GM21786 (cell line): ENCODE measurements around the gene TOB1.

Experiments used
- ATAC-seq: cut with Tn5 transposase; IDR thresholded peaks from one replicate; pipeline ENCODE4 v1.9.1; 2021; ENCODE audit not compliant: unreplicated experiment

The TOB1 gene, protein sequence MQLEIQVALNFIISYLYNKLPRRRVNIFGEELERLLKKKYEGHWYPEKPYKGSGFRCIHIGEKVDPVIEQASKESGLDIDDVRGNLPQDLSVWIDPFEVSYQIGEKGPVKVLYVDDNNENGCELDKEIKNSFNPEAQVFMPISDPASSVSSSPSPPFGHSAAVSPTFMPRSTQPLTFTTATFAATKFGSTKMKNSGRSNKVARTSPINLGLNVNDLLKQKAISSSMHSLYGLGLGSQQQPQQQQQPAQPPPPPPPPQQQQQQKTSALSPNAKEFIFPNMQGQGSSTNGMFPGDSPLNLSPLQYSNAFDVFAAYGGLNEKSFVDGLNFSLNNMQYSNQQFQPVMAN

DNA sequence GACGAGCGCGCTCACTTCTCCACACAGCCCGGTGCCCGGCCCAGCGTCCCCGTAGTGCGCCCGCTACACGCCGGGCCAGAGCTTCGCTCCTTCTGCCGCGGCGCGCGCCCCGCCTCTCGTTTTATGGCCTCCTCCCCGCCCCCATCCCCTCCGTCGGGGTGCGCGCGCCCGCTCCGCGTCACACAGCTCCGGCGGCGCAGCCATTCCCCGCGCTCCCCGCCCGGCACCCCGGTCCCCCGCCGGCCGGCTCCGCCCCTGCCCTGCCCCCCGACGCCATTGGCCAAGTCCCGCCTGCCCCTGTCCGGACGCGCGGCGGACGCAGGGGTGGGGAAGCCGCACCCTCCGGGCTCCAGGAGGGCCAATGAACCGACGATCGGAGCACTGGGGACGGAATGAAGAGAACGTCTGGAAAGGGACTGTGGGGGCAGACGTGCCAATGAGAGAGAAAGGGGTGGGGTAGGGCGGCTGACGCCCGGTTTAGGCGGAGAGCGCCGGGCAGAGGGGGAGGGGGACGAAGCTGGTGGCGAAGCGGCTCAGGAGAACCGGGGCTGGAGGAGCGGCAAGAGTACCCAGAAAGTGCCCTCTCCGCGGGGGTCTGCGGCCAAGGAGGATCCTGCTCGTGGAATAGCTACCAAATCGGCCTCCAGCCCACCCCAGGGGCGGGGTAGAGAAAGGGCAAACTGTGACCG is at the start of gene TOB1:
Gene TOB1 (minus strand): TSS at position 94 of the 689 bp plus-strand sequence. CDS start 2,337 bp downstream, outside the sequence.
- peak; percentile 62 for ATAC-seq

DNA sequence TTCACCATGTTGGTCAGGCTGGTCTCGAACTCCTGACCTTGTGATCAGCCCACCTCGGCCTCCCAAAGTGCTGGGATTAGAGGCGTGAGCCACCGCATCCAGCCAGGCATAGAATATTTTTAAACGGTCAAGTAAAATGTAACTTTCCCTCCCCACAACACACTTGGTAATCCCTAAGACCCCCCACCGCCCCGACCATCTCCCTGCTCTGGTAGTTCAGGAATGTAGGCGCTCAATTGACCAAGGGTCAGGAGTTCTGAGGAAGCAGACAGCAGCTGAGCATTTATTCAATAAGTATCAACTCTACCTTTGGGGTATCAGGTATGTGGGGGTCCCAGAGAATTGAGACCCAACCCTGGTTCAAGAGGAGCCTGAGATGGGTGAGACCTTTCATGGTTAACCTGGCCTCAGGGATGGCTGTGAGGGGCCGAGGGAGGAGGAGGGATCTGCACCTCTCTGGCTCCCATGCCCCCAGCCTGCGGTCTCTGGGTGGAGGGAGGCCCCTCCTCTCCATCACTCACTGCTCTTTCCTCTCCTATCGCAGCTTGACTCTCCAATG is 48.4 kb upstream of the TOB1 start:
- no peak for ATAC-seq

DNA sequence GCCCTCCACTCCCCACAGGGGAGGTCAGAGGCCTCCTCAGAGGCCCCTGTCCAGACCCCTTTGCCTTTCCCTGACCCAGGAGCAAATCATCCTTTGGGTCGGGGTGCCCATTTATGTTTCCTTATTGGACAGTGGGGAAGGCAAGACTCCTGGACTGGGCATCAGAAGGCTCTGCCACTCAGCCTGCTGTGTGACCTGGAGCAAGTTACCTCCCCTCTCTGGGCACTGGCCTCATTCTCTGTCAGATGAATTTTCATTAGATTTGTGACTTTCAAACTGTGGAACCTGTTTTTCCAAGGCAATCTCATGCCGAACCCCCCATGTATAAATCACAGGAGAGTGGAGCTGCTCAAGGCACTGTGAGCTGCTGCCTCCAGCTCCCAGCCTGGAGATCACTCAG is 47.0 kb upstream of the TOB1 start:
- ATAC-seq = no peak

DNA sequence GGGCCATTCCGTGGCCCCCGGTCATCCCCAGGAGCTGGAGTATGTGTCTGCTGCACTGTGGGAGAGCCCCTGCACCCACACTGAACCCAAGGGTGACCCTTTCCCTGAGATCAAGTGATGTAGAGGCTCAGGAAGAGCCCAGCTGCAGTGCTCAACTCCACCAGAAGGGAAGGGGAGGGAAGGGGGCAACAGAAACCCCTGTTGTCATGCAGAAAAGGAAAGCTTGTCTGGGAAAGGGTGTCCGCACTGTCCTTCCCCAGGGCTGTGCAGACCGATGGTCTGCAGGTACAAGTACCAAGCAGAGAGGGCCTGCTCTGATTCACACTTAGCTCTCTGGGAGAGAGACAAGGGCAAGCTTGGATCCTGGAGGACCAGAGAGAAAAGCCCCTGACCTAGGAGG is 45.7 kb upstream of the TOB1 start:
- no peak for ATAC-seq

DNA sequence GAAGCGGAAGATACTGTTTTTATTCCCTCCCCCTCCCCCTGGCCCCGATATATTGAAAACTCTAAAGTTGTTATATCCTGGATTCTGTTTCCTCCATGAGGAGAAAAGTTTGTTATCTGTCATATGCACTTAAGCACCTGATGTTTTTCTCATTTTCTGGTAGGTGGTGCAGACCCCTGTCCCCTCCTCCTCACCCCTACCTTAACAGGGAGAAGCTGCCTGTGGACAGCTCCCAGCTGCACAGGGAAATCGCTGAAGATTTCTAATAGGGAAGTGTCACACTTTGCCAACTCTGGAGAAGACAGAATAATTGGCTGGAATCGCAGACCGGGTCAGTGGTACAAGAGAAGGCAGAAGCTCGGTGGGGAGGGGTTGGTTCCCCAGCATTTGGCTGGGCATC is 45.3 kb upstream of the TOB1 start:
- ATAC-seq = no peak

DNA sequence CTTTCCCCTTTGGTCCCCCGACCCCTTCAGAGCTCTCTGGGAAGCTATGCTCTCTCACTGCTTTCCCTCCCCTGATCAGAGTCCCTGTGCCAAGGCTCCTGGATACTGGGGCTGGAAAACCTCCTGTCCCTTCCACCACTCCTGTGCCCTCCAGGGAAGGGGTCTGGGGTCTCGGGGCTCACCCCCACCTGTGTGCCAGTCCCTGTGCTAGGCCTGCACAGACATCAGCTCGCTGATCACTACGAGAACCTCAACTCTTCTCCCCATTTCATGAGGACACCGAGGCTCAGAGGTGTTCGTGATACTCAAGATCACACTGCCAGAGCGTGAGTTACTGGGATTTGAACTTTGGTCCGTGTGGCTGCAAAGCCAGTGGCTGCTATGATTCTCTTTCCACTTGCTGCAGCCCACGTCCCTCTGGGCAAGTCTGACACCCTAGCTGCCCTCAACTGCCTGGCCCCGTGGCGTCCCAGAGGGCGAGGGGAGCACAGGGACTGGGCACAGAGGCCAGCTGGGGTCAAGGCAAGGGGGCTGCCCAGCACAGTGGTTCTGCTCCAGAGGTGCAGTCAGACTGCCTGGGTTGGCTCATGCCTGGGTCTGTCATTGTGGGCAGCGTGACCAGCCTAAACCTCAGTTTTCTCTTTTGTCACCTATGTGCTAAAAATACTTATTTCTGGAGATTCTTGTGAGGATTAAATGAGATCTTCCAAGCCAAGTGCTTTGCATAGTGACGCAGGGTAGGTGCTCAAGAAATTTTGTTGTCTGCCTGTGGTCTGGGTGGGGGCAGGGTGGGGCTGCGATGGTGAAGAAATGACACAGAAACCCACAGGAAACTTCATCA is 43.8 kb upstream of the TOB1 start:
- ATAC-seq = no peak

DNA sequence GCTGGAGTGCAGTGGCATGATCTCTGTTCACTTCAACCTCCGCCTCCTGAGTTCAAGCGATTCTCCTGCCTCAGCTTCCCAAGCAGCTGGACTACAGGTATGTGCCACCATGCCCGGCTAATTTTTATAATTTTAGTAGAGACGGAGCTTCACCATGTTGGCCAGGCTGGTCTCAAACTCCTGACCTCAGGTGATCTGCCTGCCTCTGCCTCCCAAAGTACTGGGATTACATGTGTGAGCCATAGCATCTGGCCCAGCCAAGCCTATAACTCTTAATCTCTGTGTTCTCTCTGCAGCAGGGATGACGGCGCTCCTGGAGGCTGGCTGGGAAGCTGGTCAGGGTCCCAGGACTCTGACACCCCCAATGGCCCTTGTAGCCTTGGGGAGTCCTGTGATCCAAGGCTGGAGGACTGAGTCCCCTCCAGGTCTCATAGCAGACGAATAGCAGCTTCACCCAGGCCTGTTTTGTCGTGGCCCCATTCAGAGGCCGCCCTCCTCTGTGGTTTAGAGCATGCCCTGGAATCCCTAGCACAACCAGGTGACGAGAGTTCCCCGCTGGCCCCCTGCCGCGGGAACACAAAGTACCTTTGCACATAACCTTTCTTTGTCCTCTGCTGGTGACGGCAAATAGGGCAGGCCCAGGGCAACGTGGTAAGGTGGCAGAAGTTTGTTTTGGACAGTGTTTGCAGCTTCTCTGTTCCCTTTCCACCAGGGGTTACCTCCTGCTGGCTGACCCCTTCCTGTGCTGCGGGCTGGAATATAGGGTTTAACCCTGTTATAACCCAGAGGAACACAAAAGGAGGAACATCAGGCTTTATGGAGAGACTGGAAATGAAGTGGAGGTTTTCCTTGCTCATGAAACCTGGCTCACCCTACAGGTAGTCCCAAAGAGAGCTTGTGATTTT is 43.0 kb upstream of the TOB1 start:
- no peak for ATAC-seq

DNA sequence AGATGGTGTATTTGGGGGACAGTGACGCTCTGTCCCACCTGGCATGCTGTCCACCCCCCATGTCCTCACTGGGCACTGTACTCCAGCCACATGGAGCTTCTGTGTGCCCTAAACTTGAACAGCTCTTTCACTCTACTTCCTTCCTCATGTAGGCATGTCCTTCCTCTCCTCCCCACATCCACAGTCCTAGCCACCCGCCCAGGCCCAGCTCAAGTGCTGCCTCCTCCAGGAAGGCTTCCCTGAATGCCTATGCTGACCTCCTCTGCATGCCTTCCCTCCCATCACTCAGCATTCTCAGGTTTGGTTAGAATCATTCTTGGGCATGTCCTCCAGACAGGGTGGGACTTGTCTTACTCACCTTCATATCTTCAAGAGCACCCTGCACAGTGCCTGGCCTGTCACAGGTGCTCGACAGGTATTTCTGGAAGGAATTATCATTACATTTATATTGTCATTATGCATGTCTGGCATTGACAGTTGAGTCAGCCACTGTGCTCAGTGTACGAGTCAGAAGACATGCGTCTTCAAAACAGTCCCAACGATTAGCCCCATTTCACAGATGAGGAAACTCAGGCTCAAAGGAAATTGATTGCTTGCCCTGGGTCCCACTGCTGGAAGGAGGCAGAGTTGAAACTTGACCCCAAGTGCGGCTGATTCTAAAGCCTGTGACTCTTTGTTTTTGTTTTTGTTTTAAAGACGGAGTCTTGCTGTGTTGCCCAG is 42.1 kb upstream of the TOB1 start:
- ATAC-seq = no peak

DNA sequence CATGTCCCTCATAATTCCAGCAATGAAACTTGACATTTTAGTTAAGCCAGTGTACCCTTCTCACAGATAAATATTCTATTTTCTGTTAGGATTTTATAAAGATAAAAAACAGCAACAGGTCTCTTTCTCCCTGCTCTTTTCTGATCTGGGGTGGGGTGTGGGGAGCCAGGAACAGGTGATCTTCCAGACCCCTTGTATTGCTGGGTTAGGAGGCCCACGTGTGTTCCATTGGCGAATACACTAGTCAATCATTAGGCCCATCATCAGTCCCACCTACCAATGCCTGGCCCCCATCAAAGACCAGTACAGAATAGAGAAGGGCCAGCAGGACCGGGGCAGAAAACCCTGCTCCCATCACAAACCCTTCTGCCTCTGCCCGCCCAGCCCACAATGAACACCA is 40.3 kb upstream of the TOB1 start:
- ATAC-seq = no peak

DNA sequence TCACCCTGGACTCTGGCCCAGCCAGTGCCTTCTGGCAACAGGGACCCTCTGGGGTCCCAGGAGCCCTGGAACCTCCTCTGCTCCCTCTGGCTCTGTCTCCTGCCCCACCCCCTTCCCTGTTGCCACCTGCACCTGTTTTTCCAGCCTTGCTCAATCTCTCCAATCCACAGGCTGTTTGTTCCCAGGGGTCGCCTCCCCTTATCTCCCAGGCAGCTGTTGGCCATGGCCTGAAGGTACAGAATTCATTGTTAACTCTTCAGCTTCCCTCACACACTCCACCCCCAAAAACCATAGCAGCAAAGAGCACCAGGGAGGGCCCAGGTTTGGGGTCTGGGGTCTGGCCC is 39.3 kb upstream of the TOB1 start:
- no peak for ATAC-seq

DNA sequence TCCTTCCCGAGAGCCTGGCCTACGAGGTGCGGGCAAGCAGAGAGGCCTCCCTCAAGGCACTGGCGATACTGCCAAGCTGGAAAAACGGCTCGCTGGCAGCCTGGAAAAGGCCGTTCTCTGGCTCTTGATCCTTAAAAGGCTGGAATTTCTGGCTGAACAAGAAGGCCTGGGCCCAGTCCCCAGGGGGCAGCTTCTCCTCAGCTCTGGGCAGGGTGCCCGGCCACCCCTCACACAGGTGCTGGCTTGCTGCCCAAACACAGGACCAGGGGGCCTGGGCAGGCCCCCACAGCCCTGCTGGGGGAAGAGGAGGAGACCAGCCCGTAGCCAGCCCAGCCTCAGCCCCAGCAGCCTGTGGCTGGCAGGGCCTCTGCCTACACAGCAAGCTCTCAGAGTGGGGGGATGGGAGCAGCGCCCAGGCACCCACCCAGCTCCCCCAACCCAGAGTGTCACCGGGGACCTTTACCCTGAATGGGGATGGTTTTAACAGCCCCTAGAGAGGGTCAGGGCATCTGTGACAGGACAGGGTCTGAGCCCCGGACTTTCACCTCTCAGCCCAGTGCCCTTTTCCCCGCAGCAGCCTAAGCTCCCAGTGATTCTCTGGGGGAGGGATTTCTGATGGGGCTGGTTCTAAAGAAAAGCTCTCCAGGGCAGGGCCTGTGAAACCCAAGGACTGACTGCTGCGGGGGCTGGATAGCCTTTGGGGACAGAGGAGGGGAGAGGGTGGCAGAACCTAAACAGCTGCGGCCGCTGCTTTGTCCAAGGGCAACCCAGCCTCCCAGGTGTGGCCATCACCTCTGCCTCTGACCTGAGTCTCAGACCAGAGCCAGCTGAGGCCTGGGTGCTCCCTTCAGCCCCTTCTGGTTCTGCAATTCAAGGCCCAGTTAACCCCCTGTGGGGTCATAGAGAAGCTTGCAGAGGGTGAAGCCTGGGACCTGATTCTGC is 38.6 kb upstream of the TOB1 start:
- no peak for ATAC-seq

DNA sequence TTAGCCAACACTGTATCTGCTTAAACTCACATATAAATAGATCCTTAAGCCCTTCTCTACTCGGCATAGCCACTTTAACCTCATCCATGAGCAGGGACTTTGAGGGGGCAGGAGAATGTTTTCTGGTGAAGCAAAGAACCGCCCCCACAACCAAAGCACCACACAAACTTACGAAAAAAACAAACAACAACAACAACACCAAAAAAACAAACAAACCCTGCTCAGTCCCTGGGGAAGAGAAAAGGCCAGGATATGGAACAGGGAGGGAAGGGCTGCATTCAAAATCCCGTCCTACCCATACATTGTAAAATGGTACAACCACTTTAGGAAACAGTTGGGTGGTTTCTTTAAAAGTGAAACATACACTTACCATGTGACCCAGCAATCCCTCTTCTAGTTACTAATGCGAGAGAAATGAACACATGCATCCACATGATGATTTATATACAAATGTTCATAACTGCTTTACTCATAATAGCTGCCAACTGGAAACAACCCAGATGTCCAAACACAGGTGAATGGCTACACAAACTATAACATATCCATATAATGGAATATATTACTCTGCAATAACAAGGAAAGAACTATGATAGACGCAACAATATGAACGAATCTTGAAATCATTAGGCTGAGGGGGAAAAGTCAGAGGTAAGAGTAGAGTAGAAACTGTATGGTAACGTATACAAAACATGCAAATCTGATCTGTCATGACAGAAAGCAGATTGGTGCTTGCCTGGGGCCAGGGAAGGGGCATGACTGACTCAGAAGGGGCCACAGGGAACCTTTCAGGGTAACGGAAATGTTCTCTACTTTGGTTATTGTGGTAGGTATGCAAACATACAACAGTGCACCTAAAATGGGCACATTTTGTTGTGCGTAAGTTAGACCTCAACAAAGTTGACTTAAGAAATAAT is 37.7 kb upstream of the TOB1 start:
- ATAC-seq = no peak

DNA sequence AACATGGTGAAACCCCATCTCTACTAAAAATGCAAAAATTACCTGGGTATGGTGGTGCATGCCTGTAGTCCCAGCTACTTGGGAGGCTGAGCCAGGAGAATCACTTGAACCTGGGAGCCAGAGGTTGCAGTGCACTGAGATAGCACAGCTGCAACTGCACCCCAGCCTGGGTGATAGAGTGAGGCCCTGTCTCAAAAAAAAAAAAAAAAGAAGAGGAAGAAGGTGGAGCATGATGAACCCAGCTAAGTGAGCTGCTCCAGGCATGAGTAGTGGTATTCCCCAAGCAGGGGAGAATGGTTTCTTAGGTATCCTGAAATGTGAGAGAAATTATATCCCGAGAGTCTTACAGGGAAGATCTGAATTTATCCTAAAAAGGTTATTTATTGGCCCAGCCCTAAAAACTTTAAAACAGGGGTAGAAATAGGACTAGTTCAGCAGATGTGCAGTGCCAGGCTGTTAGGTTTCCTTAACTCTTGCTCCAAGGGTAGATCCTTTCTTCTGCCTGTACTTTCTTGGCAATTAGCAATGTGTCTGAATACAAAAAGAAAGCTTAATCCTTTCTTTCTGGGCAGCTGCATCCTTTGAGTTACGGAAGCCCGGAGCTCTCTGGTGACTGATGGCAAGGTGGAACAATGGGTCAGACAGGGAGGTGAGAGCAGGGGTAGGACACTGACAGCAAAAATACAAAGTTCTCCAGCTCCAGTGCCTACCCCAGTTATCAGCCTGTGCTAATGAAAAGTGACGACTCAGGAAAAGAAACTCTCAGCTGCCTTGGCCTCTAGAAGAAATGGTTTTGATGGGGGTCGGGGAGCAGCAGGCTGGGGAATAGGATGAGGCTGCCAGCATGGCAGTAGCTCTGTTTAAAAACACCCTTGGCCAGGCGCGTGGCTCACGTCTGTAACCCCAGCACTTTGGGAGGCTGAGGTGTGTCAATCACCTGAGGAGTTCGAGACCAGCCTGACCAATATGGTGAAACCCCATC is 36.5 kb upstream of the TOB1 start:
- ATAC-seq = no peak

DNA sequence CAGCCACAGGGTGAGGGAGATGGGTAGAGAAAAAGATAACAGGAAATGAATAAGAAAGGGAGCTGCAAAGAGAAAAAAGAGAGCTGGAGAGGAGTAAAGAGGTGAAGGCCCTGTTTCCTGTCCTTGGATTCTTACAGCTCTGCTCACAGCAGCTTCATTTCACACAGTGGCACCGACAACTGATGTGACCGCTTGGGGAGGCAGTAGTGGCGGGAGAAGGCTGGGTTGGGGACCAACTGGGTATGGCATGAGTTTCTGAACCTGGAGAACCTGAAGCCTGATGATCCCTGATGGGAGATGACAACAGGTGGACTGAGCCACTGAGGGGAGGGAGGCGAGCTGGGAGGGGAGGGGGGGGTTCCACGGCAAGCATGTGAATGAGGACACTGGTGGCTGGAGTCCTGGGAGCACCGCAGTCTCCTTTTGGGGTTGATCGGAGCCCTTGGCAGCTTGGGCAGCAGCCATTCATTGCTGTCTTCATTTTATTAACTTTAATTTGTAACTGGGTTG is 34.3 kb upstream of the TOB1 start:
- no peak for ATAC-seq

DNA sequence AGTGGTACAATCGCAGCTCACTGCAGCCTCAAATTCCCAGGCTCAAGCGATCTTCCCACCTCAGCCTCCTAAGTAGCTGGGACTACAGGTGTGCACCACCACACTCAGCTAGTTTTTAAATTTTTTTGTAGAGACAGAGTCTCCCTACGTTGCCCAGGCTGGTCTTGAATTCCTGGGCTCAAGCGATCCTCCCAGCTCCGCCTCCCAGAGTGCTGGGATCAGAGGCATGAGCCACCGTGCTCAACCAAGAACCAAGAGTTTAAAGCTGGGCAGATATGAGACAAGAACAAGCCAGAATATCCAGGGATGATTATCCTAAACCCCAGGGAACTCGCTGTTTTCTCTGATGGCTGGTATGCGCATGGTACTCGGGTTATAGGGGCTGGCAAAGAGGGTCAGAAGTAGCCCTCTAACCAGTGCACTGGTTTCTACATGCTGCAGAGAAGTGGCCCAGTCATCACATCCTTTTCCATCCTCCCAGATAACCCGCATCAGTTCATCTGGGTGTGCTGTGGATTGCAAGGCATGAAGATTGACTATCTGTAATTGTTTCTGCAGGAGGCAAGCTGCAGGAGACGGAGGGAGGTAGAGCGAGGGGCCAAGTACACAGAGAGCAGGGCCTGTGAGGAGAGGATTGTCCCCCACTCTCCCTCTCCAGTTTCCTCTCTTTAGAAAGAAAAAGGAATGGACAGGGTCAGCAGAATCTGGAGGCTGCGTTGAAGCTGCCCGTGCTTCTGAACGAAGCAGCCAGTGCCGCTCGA is 33.6 kb upstream of the TOB1 start:
- ATAC-seq = no peak

DNA sequence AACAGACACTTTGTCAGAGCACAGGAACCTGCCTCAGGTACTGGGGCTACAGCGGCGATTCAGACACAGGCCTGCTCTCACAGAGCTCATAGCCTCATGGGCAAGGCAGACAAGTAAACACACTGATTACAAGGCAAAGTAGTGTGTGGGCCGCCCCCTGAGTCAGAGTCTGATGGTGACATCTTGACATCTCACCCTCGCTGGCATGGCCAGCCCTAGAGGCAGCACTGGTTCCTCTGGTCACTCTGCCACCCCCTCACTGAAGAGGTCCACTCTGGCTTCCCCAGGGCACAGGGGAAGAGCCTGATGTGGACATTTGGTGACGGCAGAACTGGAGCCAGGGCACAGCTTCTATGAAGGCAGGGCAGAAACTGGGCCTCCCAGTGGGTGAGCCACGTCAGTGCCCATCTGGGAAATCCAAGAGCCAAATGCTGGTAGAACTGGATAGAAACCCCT is 32.9 kb upstream of the TOB1 start:
- no peak for ATAC-seq
